GM18520 (cell line): ENCODE results near the gene GNAI3.
A peak's percentile ranks its signal among the peaks of the same experiment; 100 is the strongest.

Experiments used
- ATAC-seq: cut with Tn5 transposase; IDR thresholded peaks from one replicate; pipeline ENCODE4 v1.9.1; 2021; ENCODE audit not compliant: unreplicated experiment

GNAI3 gene

DNA sequence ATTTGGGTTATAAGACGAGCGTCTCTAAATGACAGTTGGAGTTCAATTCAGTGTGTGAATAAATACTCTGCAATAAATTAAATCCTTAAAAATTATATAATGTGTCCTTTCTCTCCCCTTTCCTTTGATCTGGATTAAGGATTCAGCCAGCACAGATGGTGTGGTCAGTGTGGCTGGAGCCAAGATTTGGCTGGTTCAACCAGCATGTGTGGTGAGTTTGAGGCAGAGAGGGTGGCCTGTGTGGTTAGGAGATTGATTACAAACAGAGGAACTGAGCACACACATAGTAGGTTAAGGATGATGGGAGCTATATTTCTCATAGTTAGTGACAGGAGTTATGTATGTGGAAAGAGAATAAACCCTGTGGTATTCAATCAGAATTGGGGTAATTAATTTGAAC is 24.7 kb upstream of the GNAI3 start:
- ATAC-seq = no peak

DNA sequence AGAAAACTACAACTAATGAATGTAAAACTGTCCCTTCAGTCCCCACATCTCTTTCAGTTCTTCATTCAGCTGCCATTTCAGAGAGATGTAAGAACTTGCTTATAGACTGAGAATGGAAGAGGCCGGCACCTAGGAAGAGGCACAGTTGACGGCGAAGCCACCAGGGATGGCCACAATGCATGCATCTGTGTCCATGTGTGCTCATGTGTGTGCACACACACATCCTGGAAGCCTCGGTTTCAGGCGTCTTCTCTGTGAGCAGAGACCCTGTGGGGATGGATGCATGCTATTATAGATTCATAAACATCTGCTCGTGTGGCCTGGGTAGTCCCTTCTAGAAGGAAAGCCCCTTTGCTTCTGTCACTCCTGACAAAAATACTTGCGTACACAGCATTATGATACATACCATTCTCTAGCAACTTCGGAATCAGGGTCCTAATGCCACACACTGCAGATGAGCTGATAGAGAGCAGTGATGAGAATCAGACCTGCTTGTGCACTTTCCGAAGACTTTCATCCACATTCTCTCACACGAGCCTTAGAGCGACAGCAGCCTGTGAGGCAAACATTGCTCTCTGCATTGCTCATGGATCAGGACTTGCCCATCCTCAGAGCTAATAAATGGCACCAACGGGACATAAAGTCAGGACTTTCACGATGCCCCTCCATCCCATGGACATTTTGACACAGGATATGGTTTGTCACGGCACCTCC is 21.2 kb upstream of the GNAI3 start:
- peak; percentile 77 for ATAC-seq

DNA sequence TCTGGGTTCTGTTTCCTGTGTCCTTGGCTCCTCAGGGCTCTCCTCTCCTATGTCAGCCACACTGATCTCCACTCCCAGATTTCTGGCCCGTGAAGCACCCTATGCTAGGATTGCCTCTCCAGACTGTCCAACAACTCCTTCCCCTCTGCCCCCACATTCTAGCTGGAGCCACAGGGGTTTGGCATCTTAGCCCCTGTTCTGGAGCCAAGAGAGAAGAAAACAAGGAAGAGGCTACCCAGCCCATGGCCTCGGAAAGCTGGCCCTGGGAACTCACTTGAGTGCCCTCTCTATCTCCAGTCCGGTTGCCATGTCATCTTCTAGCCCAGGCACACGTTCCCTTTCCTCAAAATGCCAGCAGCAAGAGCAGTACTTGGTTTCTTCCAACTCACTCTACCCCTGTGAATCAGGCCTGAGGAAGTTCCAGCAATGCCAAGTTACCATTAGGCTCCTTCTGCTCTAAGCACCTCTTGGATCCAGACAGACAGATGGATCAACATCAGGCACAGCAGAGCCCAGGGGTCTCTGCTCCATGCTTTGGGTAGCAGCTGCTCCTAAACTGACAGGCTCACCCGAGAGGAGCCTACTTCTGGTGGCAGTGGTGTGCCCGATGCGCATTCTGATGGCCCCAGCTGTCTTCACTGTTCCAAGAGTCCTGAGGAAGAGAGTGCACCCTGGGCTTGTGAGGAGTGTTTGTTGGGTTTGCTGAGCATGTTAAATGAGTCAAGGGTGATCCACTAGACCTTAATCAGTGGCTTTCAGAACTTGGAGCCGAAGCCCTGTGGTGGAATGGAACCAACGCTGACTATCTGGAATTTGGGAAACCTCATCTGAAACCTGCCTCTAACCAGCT is 20.3 kb upstream of the GNAI3 start:
- no peak for ATAC-seq

DNA sequence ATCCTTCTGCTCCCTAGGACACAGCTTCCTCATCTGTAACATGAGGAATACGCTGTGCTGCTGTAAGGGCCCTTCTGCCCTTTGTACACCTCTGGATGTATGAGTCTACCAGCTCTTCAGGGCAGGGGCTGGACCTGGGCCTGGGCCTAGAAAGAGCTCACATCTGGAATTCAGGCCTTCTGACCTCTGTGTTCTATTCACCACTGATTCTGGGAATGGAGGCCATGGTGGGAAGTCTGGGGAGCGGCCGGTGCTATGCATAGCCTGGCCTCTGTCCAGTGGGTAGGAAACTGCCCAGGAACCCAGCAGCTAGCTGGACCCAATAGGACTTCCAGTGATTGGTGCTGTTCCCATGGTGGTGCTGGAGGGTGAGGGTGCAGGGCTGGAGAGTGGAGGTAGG is 19.7 kb upstream of the GNAI3 start:
- ATAC-seq = no peak

DNA sequence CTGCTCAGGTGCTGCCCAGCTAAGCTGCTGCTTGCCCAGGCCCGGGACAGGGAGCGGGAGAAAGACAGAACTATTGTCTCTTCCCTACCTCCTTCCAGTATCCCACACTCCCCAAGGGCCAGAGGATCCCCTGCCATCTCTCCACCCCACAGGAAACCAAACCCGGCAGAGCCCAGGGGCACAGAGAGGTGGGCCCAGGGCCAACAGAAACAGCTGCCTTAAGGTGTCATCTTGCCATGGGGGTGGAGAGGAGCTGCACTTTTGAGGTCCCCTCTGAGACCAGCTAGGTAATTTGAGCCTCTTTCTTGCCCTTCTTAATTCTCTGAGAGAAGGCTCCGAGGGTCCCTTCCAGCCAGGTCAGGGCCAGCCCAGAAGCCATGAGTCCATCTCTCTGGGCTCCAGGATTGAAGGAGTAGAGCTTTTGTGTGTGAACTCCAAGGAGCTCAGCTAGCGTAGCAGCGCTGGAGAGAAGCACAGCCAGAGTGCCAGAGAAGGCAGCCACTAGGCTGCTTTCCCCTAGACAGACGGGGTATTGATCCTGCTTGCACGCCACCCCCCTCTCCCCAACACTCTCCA is 18.4 kb upstream of the GNAI3 start:
- no peak for ATAC-seq

DNA sequence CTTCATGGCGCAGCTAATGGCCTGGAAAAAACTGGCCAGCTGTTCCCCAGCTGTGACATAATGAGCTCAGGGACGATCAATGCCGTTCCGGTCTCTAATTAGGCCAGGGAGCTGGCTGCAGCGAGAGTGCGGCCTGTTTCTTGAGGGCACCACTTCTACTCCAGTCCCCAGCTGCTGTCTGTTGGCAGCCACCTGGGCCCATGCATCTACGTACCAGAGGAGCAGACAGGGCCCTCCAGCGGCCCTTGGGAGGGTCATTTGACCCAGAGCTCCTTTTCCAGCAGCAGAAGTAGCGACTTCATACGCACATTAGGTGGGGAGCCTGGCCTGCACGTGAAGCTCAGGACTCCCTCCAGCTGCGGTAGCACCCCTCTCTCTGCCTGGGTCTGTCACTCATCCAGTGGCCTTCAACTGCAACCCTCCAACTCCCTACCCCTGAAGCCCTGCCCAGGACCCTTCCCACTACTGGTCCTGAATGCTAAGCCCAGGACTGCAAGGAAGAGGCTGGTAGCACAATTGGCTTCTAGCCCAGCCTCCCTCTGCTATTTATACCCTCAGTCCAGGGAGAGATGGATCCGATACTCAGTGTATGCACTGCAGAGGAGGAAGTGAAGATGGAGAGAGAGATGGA is 17.8 kb upstream of the GNAI3 start:
- no peak for ATAC-seq

DNA sequence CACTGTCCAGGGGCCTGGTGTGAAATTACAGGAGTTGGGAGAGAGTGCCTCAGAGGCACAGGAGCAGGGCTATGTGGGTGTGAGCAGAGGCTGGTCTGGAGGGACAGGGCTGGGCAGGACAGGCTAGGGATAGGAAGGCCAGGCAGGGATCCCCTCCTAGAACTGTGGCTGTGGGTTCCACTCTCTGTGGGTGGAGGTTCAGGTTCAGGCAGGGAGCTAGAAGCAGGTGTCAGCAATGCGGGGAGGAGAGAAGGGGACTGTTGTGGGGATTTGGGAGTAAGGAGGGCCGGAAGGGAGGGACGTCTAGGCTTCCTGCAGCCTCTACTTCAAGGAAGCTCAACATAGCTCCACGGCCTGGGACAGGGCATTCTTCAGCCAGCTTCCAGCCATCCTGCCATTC is 17.0 kb upstream of the GNAI3 start:
- ATAC-seq = no peak

DNA sequence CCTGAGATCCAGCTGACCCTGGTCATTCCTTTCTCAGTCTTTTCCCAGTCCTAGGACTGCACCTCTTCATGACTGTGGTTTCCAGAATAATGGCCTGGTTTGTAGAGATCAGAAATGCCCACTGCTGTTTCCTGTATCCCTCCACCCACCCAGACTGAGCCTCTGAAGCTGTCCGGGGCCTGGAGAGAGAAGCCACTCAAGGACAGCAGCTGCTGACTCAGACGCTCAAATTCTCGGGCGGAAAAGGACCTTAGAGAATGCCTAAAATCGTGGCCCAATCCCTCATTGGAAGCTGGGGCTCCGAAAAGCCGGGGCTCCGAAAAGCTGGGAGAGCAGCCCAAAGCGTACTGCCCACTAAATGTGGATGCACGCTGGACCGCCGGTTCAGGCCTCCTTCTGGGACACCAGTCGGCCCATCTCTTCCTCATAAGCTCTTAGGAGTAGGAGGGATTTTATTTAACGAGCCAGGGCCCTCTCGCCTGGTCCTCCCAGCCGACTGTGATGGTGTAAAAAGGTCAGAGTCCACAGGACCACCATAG is 16.5 kb upstream of the GNAI3 start:
- no peak for ATAC-seq

DNA sequence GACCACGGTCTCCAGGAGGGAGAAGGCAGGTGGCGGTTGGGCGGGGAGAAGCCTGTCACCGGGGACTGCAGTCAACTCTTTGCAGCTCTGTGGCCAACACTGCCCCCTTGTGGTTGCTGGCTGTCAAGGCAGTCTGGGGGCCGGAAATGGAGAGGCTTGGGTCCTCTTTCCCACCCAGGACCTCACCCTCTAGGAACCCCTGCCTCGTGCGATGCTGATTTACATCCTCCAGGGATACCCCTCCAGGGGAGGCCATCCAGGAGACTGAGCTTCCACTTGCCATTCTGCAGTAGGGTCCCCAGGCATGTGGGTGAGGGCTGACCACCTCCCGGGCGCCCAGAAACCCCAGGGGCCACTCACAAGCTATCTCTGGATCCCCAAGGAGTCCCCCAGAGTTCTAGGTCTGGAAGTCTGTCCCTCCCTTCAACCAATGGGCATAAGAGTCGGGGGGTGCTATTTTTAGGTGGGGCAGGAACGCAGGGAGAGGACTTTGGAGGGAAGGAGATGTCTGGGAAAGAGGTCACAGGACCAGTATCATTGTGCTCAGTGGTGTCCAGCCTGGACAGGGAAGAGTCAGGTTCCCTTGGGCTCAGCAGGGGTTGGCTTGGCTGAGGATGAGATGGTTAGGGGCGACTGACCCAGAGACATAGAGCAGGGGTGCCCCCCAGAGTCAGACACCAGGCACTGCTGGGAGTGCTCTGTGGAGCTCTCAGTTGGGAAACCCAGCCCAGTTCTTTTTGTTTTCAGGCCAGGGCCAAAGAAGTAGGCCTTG is 15.9 kb upstream of the GNAI3 start:
- ATAC-seq = peak; percentile 58

DNA sequence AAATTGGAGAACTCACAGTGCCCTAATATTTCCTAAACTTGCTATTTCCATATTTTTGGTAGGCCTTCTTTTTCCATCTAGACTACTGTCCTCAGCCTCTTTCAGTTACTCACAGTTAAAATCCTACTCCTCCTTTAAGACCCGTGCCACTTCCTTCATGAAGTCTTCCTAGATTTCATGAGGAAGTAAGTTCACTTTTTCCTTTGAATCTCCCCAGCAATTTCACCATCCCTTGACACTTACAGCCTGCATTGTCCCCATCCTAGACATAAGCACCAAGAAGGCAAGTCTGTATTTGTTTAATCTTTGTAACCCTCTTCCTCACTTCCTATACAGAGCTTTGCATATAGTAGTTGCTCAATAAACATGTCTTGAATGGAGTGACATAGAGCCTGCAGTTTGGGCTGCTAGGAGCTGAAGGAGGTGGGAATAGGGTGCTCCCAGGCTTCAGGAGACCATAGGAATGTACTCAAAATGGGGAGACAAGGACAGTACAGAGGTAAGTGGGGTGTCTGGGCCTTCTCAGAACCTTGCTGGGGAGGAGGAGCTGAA is 14.0 kb upstream of the GNAI3 start:
- no peak for ATAC-seq

DNA sequence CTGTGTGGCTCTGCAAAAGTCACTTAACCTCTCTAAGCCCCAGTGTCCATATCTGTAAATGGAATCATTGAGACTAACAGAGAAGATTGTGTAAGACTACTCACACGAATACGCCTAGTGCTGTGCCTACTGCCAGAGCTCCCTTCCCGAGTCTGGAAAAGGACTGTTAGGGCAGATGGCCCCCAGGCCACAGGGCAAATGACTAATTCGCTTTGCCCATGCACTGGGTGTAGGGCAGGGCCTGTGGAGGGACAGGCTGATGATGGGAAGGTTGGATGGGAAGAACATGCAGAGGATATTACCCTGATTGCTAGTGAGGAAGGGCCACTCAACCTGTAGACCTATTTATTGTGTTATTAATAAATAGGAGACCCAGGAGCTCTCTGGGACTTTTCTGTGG is 12.9 kb upstream of the GNAI3 start:
- no peak for ATAC-seq

DNA sequence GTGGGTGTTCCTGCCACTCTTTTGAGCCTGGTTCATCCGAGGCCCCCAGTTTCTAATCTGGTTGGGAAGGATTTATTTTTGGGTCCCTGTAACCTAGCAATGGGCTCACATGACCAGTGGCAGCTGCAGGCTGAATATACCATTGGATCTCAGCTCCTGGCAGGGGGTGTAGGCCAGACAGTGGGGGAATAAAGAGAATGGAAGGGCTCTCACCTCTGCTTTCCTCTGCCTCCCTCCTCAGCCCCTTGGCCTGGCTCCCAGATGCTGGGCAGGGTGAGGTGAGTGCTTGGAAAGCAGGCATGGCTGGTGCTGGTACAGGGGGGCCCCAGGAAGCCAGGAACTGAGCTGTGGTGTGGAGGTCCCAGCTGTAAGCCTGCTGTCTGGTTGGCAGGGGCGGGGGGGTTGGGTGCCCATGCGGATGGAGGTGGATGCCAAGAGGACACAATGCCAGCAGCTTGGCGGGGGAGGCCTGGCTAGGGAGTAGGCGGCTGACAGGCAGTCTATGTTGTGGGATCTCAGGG is 12.4 kb upstream of the GNAI3 start:
- ATAC-seq = no peak

DNA sequence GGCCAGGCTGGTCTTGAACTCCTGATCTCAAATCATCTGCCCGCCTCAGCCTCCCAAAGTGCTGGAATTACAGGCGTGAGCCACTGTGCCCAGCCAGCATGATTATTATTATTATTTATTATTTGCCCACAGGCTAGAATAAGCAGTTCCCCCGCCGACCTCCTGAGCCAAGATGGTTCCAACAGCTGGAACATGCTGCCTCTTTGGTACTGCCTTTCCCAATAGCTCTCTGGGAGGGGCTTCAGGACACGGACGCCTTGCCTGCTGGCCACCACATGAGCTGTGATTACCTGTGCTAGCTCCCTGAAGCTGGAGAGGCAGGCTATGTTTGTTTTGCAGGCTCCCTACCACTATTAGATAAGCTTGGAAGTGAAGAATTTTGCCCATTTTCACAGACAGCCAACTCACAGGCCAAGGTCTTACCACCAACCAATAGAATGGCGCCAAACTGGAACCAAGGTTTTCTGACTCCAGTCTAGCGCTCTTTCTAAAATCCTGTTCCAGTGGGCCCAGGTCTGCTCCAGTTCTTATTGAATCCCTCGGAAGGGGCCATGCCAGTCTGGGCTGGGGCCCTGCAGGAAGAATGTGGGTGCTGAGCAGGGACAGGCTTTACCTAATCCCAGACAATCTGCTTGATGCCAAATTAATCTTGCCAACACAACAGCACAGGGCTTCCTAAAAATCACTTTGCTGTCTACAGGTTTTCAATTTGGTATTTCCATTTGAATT is 10.8 kb upstream of the GNAI3 start:
- no peak for ATAC-seq

DNA sequence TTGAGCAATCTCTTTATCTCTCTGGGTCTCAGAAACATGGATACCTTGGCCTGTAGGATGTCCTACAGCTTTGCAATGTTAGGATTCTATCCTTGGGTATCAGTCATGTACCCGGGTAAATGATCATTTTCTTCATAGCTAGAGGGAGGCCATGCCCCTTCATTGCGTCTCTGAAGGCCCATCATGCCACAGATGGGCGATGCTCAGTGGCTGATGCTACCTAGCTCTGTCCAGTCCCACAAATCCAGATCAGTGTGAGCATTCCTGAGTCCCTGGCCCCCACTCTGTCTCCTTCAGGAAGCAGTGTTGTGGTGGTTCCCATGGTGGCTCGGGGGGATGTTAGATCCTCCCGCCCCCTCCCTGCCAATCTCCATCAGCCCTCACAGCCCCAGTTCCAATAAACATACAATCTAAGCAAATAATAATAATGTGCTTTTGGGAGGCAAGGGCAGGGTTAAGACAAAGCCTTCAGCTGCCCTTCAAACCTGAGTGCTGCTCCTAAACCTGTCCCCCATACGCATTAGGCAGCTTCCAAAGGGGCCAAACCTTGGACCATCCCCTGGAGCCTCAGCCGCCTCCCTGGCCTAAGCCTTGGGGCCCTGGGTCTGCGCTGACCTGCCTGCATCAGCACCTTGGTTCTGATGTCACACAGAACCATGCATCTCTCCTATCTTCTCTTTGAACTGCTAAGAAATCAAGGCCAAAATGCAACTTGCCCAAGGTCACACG is 9.4 kb upstream of the GNAI3 start:
- no peak for ATAC-seq

DNA sequence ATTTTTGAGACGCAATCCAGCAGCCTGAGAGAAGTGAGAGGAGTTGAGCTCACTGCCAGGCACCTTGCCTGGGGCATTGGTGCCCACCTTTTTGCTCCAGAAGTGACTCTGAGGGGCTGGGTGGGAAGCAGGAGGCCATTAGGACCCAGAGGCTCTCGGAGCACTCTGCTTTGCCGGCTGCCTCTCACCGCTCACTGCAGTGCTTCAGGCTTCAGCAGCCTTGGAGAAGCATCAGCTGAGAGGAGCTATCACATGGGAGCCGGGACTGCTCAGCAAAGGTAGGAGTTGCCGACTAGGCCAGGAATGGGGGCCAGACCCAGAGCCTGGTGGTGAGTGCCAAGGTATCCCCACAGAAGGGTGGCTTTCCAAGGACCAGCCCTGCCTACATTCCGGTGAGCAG is 8.7 kb upstream of the GNAI3 start, which contains the start of gene GPR61:
TSS of gene GPR61 (plus strand) at position 197 of the 400 bp plus-strand sequence. CDS start 3,151 bp downstream, outside the sequence.
- no peak for ATAC-seq

DNA sequence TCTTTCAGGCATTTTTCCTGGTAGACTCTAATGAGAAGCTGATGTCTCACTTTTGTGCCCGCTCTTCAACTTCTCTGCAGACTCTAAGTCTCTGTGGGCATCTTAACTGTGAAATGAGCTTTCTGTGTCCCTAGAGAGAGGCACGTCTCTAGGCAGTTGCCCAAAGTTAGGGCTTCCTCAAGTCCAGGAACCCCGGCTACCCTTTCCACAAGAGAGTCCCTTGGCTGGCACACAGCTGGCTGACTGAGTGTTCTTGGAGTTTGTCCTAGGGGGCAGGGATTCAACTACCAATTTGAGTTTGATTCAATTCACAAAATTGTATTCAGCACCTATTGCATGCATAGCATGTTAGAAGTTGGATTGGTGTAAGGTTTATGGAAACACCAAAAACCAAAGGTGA is 7.3 kb upstream of the GNAI3 start:
- ATAC-seq = no peak

DNA sequence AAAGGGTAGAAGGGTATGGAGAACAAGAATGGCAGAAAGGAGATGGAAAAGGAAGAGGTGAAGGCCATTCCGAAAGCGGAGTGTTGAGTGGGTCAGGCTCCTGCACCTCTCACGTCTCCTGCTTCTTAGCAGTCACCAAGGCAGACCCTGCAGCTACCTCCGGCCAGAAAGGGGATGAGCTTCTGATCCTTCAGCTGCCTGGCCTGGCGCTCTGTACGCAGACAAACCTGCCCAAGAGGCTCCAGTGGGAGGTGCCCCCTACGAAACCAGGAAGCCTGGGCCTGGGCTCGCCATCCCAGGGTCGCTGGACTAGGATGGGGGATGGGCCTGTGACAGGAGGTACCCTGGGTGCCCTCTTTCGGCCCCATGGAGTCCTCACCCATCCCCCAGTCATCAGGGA is 5.8 kb upstream of the GNAI3 start:
- no peak for ATAC-seq

DNA sequence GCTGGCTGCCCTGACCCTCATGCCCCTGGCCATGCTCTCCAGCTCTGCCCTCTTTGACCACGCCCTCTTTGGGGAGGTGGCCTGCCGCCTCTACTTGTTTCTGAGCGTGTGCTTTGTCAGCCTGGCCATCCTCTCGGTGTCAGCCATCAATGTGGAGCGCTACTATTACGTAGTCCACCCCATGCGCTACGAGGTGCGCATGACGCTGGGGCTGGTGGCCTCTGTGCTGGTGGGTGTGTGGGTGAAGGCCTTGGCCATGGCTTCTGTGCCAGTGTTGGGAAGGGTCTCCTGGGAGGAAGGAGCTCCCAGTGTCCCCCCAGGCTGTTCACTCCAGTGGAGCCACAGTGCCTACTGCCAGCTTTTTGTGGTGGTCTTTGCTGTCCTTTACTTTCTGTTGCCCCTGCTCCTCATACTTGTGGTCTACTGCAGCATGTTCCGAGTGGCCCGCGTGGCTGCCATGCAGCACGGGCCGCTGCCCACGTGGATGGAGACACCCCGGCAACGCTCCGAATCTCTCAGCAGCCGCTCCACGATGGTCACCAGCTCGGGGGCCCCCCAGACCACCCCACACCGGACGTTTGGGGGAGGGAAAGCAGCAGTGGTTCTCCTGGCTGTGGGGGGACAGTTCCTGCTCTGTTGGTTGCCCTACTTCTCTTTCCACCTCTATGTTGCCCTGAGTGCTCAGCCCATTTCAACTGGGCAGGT is 5.0 kb upstream of the GNAI3 start:
- ATAC-seq = no peak
